GM20431 (cell line): Measurements from ENCODE around the gene MEIS2.

Experiments used
- in situ Hi-C: fragments of 300-500 bp; cut with MseI, MboI; formaldehyde crosslinking; loops from one replicate; pipeline ENCODE4 v1.15.0; 2020; ENCODE audit warnings: low sequenced_read_pairs; ENCODE audit not compliant: unreplicated experiment

The MEIS2 gene

GRCh38 chr15:36886701-36887100 lies 213.6 kb downstream of the MEIS2 start:
- in situ Hi-C loops: loop anchor here (10.0 kb wide), 1 partner anchor 218 kb away; the partner anchor contains the start of gene MEIS2

GRCh38 chr15:36886191-36886590 lies 214.2 kb downstream of the MEIS2 start:
- in situ Hi-C loops: loop anchor here (10.0 kb wide), 1 partner anchor 219 kb away; the partner anchor contains the start of gene MEIS2

GRCh38 chr15:36885771-36886170 lies 214.6 kb downstream of the MEIS2 start:
- in situ Hi-C loops: loop anchor here (10.0 kb wide), 1 partner anchor 219 kb away; the partner anchor contains the start of gene MEIS2

GRCh38 chr15:36884936-36885635 lies 215.3 kb downstream of the MEIS2 start:
- in situ Hi-C loops: loop anchor here (10.0 kb wide), 1 partner anchor 220 kb away; the partner anchor contains the start of gene MEIS2

- in situ Hi-C loops: loop anchor here (10.0 kb wide), 1 partner anchor 220 kb away; the partner anchor contains the start of gene MEIS2
Observed at GRCh38 chr15:36884518-36884875, 215.9 kb downstream of the MEIS2 start.

- in situ Hi-C loops: loop anchor here (10.0 kb wide), 1 partner anchor 221 kb away; the partner anchor contains the start of gene MEIS2
Observed at GRCh38 chr15:36883713-36884517, 216.4 kb downstream of the MEIS2 start.

GRCh38 chr15:36882487-36883131 lies 217.7 kb downstream of the MEIS2 start:
- in situ Hi-C loops: loop anchor here (10.0 kb wide), 1 partner anchor 222 kb away; the partner anchor contains the start of gene MEIS2

- in situ Hi-C loops: loop anchor here (10.0 kb wide), 1 partner anchor 223 kb away; the partner anchor contains the start of gene MEIS2
Observed at GRCh38 chr15:36882056-36882455, 218.3 kb downstream of the MEIS2 start.

- in situ Hi-C loops: loop anchor here (10.0 kb wide), 1 partner anchor 223 kb away; the partner anchor contains the start of gene MEIS2
Observed at GRCh38 chr15:36881516-36881915, 218.8 kb downstream of the MEIS2 start.

- in situ Hi-C loops: loop anchor here (10.0 kb wide), 1 partner anchor 224 kb away; the partner anchor contains the start of gene MEIS2
Observed at GRCh38 chr15:36880913-36881460, 219.4 kb downstream of the MEIS2 start.

- in situ Hi-C loops: loop anchor here (10.0 kb wide), 1 partner anchor 224 kb away; the partner anchor contains the start of gene MEIS2
Observed at GRCh38 chr15:36880224-36880912, 220.0 kb downstream of the MEIS2 start.

- in situ Hi-C loops: loop anchor here (10.0 kb wide), 1 partner anchor 225 kb away; the partner anchor contains the start of gene MEIS2
Observed at GRCh38 chr15:36879568-36880222, 220.7 kb downstream of the MEIS2 start.

GRCh38 chr15:36878684-36879262 lies 221.6 kb downstream of the MEIS2 start:
- in situ Hi-C loops: no loop called here

GRCh38 chr15:36877796-36878683 lies 222.3 kb downstream of the MEIS2 start:
- in situ Hi-C loops: no loop called here

- in situ Hi-C loops: no loop called here
Observed at GRCh38 chr15:36877294-36877693, 223.1 kb downstream of the MEIS2 start.

- in situ Hi-C loops: no loop called here
Observed at GRCh38 chr15:36875740-36876334, 224.5 kb downstream of the MEIS2 start.

GRCh38 chr15:36874930-36875329 lies 225.4 kb downstream of the MEIS2 start:
- in situ Hi-C loops: no loop called here
